Nucleus accumbens (tissue), 56 donors: ENCODE measurements around the gene BMPR1A.
A peak's percentile ranks its signal among the peaks of the same experiment; 100 is the strongest.

Experiments used
- DNase-seq, 56 donors: peaks; one replicate each; lab custom pipeline; 2025; lab: John Stamatoyannopoulos, UW

BMPR1A gene

DNA sequence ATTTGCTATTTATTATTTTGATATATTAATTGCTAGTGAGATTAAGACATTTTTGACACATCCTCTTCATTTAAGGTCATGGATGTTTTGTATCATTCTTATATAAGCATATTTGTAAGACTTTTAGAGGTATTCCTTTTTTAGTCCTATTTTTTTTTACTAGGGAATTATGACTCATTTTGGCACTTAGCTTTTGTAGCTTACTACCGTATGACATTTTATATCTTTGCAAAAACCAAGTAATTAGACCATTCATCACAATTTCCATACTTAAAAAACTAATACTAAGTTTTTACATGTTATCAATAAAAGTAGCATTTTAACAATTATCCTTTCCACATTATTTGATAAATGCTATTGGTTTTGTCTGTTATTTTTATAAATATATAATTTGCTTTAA lies 41.6 kb downstream of the BMPR1A start:
- no peak for DNase-seq

GRCh38 chr10:86798611-86799010 lies 42.2 kb downstream of the BMPR1A start:
- DNase-seq = no peak

DNA sequence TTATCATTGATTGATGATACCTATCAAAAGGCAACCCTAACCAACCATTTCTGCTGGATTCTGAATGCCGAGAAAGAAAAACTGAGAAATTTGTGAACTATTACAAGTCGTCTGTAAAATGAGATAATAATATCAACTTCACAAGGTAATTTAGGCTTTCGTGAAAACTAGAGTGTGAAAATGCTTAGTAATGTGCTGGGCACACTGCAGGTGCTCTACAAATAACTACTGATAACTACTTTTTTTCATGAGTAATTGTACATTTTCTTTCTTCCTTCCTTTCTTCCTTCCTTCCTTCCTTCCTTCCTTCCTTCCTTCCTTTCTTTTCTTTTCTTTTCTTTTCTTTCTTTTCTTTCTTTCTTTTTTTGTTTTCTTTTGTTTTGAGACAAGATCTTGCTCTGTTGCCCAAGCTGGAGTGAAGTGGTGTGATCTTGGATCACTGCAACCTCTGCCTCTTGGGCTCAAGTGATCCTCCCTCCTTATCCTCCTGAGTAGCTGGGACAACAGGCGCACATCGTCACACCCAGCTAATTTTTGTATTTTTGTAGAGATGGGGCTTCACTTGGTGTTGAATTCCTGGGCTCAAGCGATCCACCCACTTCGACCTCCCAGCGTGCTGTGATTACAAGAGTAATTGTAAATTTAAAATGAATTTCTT lies 42.9 kb downstream of the BMPR1A start:
- DNase-seq = no peak

DNA sequence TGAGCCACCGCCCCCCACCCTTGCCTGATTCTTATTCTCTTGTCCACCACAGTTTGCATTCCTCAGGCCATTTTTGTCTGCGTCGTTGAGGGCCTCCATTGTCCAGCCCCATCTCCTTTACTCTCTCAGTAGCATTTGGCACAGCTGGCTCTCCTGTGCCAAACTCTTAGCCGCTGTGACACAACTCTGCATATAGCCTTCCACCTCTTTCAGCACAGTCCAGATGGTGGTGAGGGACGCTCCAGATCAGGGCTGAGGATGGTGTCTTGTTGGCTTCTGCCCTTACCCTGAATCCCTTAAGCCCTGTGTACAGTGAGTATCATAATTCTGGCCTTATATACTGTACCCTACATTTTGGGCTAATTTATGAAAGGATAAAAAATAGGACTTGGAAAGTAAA lies 45.6 kb downstream of the BMPR1A start:
- no peak for DNase-seq

DNA sequence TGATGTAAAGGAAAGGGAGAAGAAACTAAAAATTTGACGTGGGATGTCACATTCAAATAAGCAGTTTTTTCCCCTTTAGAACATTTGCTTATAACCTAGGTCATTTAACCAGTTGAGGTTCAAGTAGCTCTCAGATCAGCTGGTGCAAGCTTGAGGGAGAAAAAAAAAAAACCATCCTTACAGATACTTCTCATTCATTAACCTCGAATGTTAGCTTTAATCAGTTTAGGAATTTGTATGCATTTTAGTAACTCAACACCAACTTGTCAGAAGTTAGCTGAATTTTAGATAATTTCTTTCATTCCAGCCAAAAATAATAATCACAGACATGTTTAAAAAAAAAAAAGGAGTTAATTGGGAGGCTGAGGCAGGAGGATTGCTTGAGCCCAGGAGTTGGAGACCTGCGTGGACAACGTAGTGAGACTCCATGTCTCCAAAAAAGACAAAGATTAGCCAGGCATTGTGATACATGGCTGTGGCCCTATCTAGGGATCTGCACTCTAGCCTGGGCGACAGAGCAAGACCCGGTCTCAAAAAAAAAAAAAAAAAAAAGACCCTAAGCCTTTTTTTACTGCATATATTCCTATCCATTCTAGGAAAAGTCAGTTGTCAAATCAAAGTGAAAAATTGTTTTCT lies 46.2 kb downstream of the BMPR1A start:
- DNase-seq = no peak

- no peak for DNase-seq
Measured at GRCh38 chr10:86803156-86803555, 46.7 kb downstream of the BMPR1A start.

DNA sequence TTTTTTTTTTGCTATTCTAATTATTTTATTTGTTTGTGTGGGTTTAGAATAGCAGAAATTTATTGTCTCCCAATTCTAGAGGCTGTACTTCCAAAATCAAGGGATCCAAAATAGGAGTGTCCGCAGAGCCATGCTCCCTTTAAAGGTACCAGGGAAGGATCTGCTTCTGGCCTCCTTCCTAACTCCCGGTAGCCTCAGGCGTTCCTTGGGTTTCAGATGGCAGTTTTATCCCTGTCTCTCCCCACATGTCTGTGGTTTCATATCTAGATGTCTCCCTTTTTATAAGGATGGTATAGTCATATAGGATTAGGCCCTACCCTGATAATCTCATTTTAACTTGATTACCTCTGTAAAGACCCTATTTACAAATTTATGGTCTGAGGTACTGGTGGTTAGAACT lies 48.4 kb downstream of the BMPR1A start:
- no peak for DNase-seq

DNA sequence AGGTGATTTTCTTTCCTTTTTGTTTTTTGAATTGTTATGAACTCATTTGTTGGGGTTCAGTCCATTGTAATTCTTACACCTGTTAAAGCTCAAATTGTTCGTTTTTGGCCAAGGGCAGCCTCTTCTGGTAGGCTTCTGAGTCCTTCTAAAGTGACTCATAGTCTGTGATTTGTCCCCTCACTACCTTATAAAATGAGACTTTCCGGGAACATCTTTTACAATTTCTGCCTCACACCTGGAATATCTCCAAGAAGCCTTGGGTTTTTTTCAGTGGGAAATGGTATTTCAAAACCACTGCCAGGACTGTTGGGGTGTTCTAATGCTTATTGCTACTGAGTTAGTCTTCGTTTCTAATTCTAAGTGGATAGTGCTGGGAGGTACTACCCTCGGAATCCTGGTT lies 56.7 kb downstream of the BMPR1A start:
- DNase-seq = no peak

DNA sequence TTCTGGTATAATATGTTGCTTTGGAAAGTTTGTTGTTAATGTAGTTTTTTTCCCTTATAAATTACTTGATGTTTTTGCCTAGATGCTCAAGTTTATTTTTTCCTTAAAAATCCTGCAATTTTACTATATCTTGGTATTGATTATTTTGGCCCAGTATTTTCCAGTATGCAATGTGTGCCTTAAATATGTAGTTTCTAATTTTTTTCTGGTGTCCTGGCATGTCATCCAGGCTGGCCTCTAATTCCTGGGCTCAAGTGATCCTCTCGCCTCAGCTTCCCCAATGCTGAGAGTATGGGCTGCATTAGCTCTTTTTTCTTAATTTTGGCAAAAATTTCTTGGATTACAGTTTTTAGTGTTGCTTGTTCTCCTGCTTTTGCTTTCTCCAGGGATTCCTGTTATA lies 57.6 kb downstream of the BMPR1A start:
- no peak for DNase-seq

GRCh38 chr10:86815035-86815617 lies 58.7 kb downstream of the BMPR1A start:
- DNase-seq = no peak

- DNase-seq = no peak
Measured at GRCh38 chr10:86815640-86816039, 59.2 kb downstream of the BMPR1A start.

- DNase-seq = no peak
Measured at GRCh38 chr10:86817246-86817645, 60.8 kb downstream of the BMPR1A start.

DNA sequence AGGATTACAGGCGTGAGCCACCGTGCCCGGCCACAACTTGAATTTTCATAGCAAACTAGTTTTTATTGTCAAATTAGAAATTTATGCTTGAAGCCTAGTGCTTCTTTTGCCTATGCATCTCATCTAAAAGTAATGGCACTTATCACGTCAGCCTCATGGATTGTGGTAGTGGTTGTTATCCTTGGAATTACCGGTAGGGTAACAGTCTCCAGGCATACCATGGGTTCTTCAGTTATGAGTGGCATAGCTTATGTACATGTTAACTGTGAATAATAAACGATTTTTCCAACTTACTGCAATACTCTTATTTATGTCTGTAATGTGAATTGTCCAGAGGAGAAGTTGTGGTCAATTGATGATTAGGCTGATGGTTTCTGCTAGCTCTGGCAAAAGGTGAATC lies 63.1 kb downstream of the BMPR1A start:
- DNase-seq = no peak

GRCh38 chr10:86820509-86820908 lies 64.1 kb downstream of the BMPR1A start:
- DNase-seq = no peak

DNA sequence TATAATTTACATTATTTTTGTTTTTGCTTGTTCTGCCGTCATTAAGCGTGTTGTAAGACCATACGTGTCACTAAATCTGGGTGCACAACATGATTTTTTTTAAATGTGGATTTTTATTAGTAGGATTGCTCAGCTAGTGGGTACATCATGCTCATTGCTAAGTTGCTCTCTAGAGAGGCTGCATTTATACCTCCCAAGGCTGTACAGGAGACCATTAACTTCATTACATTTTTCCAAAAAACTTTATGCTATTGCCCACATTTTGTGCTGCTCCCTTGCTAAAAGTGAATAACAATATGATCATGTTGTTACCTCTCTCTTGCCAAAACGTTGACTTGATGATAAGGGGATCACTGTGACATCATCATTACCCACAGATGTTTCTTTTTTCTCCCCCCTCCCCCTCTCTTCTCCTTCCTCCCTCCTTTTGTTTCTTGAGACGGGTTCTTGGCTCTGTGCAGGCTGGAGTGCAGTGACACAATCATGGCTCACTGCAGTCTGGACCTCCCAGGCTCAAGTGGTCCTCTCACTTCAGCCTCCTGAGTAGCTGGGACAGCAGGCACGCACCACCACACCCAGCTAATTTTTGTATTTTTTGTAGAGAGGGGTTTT lies 65.1 kb downstream of the BMPR1A start:
- no peak for DNase-seq

DNA sequence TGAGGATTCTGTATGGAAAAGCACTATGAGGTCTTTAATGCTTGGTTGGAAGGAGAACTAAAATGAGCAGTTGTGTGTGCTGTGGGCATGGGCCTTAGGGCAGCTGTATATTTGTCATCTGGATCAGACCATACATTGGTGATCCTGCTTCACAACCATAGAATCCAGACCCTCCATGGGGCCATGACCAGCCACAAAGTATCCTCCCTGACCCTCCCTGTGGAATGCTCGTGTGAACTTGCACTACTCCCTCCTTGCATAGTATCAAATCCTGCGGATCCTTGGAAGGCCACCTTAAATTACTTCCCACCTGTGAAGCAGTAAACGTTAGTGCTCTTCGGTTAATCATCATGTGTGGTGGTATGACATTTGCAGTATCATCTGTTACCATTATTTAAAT lies 67.1 kb downstream of the BMPR1A start:
- no peak for DNase-seq

DNA sequence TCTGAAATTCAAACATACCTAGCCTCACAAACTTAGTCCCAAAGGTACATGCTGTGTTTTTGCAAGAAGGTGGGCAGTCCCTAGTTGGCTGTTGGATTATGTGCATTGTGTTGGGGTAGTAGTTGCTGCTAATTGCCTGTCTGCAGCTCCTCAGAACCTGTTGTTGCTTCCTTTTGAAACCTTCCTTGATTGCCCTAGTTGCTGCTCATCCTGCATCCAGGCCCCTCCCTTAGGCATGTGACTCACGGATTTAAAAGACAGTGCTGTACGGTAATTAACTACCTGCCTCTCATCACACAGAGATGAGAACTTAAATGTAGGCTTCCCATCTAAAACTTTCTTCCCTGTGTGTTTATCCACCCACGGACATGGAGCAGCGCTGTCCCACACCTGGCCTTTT lies 67.7 kb downstream of the BMPR1A start:
- DNase-seq = peak in 2 of 56 donors; percentile 6 to 22

GRCh38 chr10:86825366-86825765 lies 68.9 kb downstream of the BMPR1A start:
- DNase-seq = no peak

- DNase-seq = no peak
Measured at GRCh38 chr10:86827639-86828038, 71.2 kb downstream of the BMPR1A start.

GRCh38 chr10:86828145-86828544 lies 71.7 kb downstream of the BMPR1A start:
- no peak for DNase-seq

- no peak for DNase-seq
Measured at GRCh38 chr10:86829472-86829871, 73.1 kb downstream of the BMPR1A start.

- no peak for DNase-seq
Measured at GRCh38 chr10:86830043-86830591, 73.7 kb downstream of the BMPR1A start.
